Stimulated activated CD8-positive, alpha-beta memory T cell treated with anti-CD3 and anti-CD28 coated beads, Interleukin-7, amount 100 ng/mL, for 48 hours (primary cell): ENCODE measurements around the gene C6orf47.

Source experiments
- DNase-seq, 2 donors: peaks; one replicate each; pipeline ENCODE4 v3.0.0-alpha.2; 2020; ENCODE audit warnings: low read depth in 1 of 2; ENCODE audit errors: extremely low read depth in 1 of 2

The C6orf47 gene

GRCh38 chr6:31615748-31616147 is 44.8 kb downstream of the C6orf47 start:
- DNase-seq, result peak in 1 of 2 donors; percentile 24

- DNase-seq, result no peak
These were observed 45.6 kb downstream of the C6orf47 start, which contains the start of gene AIF1 for GRCh38 chr6:31614684-31615578. Gene AIF1, plus strand, starts transcription at chr6:31615234. Its CDS starts 96 bp downstream, at chr6:31615330.

- DNase-seq, result no peak
These were observed 46.4 kb downstream of the C6orf47 start for GRCh38 chr6:31614075-31614619.

GRCh38 chr6:31610968-31611367 is 49.6 kb downstream of the C6orf47 start:
- DNase-seq, result no peak

GRCh38 chr6:31609519-31610406 is 50.8 kb downstream of the C6orf47 start:
- DNase-seq, result no peak
